SU-DHL-6 (cell line): Measurements from ENCODE around the gene GRIA1.

ENCODE experiments used
- CTCF ChIP-seq: fragments of 200-600 bp; sonication (generic); IDR thresholded peaks from one replicate; pipeline ENCODE4 v1.5.1; 2017; ENCODE audit warnings: antibody characterized with exemption, mild to moderate bottlenecking, low read length, moderate library complexity; ENCODE audit not compliant: insufficient read depth, poor library complexity, severe bottlenecking
- EZH2phosphoT487 ChIP-seq: fragments of 200-600 bp; sonication (generic), shearing (Covaris generic); conservative IDR thresholded peaks from 2 replicates; pipeline ENCODE4 v1.6.1; 2018; ENCODE audit warnings: mild to moderate bottlenecking, antibody characterized with exemption, low read length, moderate library complexity, mixed read lengths

- no peak for TF ChIP-seq CTCF
- TF ChIP-seq EZH2phosphoT487, result no peak
These were observed 44.4 kb upstream of the GRIA1 start for GRCh38 chr5:153445875-153446579.
